ENCODE data around the gene SUGCT. TPM values are rescaled to one million over a fixed set of nuclear protein-coding genes. Genes with fewer than 3 reads are reported as not detected.

The SUGCT gene
- total RNA-seq, 2 experiments from 2014 or later: not detected

DNA sequence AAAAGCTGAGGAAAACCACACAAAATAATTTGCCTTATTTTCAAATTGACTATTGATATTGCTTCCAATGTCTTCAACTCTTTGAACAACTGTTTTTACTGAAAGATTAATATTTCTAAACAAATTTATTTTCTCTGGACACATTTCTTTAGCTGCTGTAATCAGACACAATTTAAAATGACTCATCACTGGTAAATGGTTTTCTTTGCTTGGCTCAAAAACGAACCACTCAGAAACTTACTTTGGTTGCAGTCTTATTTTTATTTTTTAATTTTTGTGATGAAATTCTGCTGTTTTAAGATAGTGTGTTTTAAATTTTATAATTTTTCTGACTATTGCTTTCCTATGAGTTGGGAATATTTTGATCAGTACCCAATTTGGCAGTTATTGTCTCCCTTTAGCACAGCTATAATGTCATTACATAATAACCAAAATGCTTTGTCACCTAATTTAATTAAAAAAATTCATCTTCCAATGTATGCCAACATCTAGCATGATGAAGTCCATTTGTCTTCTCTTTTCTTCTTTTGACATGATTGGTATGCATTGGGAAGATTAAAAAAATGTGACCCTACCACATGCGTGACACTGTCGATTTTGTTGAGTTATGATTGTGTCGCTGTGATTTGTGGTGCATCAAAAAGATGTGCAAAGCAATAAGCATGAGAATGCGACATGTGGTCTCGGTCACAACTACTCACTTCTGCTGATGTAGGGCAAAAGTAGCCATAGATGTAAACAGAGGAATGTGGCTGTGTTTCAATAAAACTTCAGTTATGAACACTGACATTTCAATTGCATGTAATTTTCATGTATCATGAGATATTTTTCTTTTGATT, 222.3 kb downstream of the SUGCT start:
- BruUV-seq (replicated peaks): no TSS peak
- H3K36me3 ChIP-seq (ENCODE audit: insufficient read depth, low read length): no peaks in the 10 kb centered on the region
- H3K4me3 ChIP-seq (ENCODE audit: low read depth, low read length, poor library complexity, severe bottlenecking): no peak overlapping the region
- CTCF ChIA-PET (ENCODE audit: unreplicated experiment): no interaction called here
- POLR2A ChIA-PET: no interaction called here
- H3K9me3 ChIP-seq (ENCODE audit: low read length): no peaks in the 10 kb centered on the region
- DNase-seq (ENCODE audit: low spot score): no peak
- H3K79me2 ChIP-seq (ENCODE audit: insufficient read depth, low read depth, low read length): no peaks in the 10 kb centered on the region
- H2AFZ ChIP-seq (ENCODE audit: low read length): no peak overlapping the region
- no peaks in the 10 kb centered on the region for H3K4me1 ChIP-seq (ENCODE audit: insufficient read depth, low read length, poor library complexity, severe bottlenecking)
- no peak overlapping the region for H3K27ac ChIP-seq (ENCODE audit: low read depth, low read length, poor library complexity, severe bottlenecking)
- no peak overlapping the region for H3K4me2 ChIP-seq (ENCODE audit: low read length)
- TF ChIP-seq EZH2phosphoT487 (IDR thresholded peaks at IDR 0.05; ENCODE audit: borderline replicate concordance, low read depth, low read length): no peak
- TF ChIP-seq, protein P1, sequence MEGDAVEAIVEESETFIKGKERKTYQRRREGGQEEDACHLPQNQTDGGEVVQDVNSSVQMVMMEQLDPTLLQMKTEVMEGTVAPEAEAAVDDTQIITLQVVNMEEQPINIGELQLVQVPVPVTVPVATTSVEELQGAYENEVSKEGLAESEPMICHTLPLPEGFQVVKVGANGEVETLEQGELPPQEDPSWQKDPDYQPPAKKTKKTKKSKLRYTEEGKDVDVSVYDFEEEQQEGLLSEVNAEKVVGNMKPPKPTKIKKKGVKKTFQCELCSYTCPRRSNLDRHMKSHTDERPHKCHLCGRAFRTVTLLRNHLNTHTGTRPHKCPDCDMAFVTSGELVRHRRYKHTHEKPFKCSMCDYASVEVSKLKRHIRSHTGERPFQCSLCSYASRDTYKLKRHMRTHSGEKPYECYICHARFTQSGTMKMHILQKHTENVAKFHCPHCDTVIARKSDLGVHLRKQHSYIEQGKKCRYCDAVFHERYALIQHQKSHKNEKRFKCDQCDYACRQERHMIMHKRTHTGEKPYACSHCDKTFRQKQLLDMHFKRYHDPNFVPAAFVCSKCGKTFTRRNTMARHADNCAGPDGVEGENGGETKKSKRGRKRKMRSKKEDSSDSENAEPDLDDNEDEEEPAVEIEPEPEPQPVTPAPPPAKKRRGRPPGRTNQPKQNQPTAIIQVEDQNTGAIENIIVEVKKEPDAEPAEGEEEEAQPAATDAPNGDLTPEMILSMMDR (conservative IDR thresholded peaks at IDR 0.05; ENCODE audit: low read length): no peak
- H3K9me2 ChIP-seq (ENCODE audit: insufficient read depth, low read length): no peaks in the 10 kb centered on the region
- H4K20me1 ChIP-seq (ENCODE audit: insufficient read depth, low read length): no peaks in the 10 kb centered on the region
- intact Hi-C loops (cut with micrococcal nuclease; ENCODE audit: unreplicated experiment): no loop called here

- no peaks in the 10 kb centered on the region for H3K9me2 ChIP-seq (ENCODE audit: insufficient read depth, low read length)
- TF ChIP-seq EZH2phosphoT487 (IDR thresholded peaks at IDR 0.05; ENCODE audit: borderline replicate concordance, low read depth, low read length): no peak
- TF ChIP-seq, protein P1 (conservative IDR thresholded peaks at IDR 0.05; ENCODE audit: low read length): no peak
- H3K4me1 ChIP-seq (ENCODE audit: insufficient read depth, low read length, poor library complexity, severe bottlenecking): no peaks in the 10 kb centered on the region
- H3K9me3 ChIP-seq (ENCODE audit: low read length): no peaks in the 10 kb centered on the region
- no peaks in the 10 kb centered on the region for H3K36me3 ChIP-seq (ENCODE audit: insufficient read depth, low read length)
- H3K4me2 ChIP-seq (ENCODE audit: low read length): no peak overlapping the region
- no peak for DNase-seq (ENCODE audit: low spot score)
- H2AFZ ChIP-seq (ENCODE audit: low read length): no peak overlapping the region
- no TSS peak for BruUV-seq (replicated peaks)
- ChIA-PET CTCF (ENCODE audit: unreplicated experiment) (no interaction called here), POLR2A (interaction anchor here (0.7 kb wide), 1 partner anchor 259 kb away, joined by 4 read pairs; no protein-coding TSS in a partner anchor)
- H3K4me3 ChIP-seq (ENCODE audit: low read depth, low read length, poor library complexity, severe bottlenecking): no peak overlapping the region
- no peaks in the 10 kb centered on the region for H3K79me2 ChIP-seq (ENCODE audit: insufficient read depth, low read depth, low read length)
- H4K20me1 ChIP-seq (ENCODE audit: insufficient read depth, low read length): no peaks in the 10 kb centered on the region
- intact Hi-C loops (cut with micrococcal nuclease; ENCODE audit: unreplicated experiment): no loop called here
- H3K27ac ChIP-seq (ENCODE audit: low read depth, low read length, poor library complexity, severe bottlenecking): no peak overlapping the region
Observed at GRCh38 chr7:40369641-40370277, 235.0 kb downstream of the SUGCT start.

Data from OCI-LY7 (cell line).